Measurements from ENCODE around the gene INHBE.
A peak's percentile ranks its signal among the peaks of the same experiment; 100 is the strongest.

GRCh38 chr12:57454213-57454565, 918 bp upstream of the INHBE start:
- TF ChIP-seq ATF3 (IDR thresholded peaks at IDR 0.05) (no peak), REST (IDR thresholded peaks at IDR 0.05) (no peak), JUND (IDR thresholded peaks at IDR 0.05) (no peak), CTCF (IDR thresholded peaks at IDR 0.05; ENCODE audit: low read depth, low read length, missing input control) (no peak), HNF4G (IDR thresholded peaks at IDR 0.05) (no peak), RAD21 (IDR thresholded peaks at IDR 0.05) (peak in 1 of 2 donors; percentile 43), RXRA (IDR thresholded peaks at IDR 0.05) (no peak), GABPA (IDR thresholded peaks at IDR 0.05 in 1 of 2, conservative IDR thresholded peaks at IDR 0.05 in 1 of 2) (no peak)
- TF ChIP-seq, protein P1, sequence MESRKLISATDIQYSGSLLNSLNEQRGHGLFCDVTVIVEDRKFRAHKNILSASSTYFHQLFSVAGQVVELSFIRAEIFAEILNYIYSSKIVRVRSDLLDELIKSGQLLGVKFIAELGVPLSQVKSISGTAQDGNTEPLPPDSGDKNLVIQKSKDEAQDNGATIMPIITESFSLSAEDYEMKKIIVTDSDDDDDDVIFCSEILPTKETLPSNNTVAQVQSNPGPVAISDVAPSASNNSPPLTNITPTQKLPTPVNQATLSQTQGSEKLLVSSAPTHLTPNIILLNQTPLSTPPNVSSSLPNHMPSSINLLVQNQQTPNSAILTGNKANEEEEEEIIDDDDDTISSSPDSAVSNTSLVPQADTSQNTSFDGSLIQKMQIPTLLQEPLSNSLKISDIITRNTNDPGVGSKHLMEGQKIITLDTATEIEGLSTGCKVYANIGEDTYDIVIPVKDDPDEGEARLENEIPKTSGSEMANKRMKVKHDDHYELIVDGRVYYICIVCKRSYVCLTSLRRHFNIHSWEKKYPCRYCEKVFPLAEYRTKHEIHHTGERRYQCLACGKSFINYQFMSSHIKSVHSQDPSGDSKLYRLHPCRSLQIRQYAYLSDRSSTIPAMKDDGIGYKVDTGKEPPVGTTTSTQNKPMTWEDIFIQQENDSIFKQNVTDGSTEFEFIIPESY (IDR thresholded peaks at IDR 0.05), result no peak
